Astrocyte of the spinal cord (primary cell): ENCODE results near the gene C14orf132.

Experiments
- DNase-seq: peaks from one replicate; pipeline ENCODE4 v3.0.0; 2011; ENCODE audit warnings: low read depth, low spot score
- H3K4me3 ChIP-seq: 2 replicates; pipeline ENCODE4 v1.5.1; 2011; ENCODE audit warnings: low read depth, mild to moderate bottlenecking, low read length, moderate library complexity
- in situ Hi-C: cut with HindIII; loops from 2 replicates; pipeline ENCODE4 v1.10.0; 2017; ENCODE audit warnings: low sequenced_read_pairs
- TF ChIP-seq, protein P1 (sequence below): IDR thresholded peaks from 2 replicates; pipeline ENCODE4 v1.5.1; 2012; ENCODE audit warnings: low read depth, mild to moderate bottlenecking, low read length, inconsistent platforms

The C14orf132 gene

DNA sequence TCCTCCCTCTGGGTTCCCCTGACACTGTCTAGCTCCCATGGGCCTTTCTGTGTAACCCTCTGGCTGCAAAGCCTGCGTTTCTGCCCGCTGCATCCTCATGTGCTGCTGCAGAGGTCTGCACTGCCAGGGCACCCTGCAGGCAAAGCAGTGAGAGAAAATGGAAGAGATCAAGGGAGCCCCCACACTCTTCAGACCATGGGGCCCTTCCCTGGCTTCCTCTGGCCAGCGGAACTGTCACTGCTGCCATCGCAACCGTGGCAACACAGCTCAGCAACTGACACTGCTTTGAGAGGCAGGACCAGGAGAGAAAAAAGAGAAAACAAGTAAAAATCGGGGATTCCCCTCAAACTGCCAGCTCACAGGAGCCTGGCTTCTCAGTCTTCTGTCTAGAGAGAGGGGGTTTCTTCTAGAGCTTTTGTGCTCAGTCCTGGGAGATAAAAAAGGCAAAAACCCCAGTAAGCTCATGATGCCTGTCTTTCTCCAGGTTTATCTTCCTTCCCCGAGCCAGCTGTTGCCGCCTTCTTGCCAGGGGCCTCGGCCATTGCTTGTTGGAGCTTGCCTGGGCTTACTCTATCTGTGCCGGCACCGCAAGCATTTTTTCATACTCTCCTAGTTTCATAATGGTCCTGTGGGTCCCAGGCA is 38.9 kb downstream of the C14orf132 start:
- DNase-seq: no peak
- in situ Hi-C loops: no loop called here
- TF ChIP-seq, protein P1, sequence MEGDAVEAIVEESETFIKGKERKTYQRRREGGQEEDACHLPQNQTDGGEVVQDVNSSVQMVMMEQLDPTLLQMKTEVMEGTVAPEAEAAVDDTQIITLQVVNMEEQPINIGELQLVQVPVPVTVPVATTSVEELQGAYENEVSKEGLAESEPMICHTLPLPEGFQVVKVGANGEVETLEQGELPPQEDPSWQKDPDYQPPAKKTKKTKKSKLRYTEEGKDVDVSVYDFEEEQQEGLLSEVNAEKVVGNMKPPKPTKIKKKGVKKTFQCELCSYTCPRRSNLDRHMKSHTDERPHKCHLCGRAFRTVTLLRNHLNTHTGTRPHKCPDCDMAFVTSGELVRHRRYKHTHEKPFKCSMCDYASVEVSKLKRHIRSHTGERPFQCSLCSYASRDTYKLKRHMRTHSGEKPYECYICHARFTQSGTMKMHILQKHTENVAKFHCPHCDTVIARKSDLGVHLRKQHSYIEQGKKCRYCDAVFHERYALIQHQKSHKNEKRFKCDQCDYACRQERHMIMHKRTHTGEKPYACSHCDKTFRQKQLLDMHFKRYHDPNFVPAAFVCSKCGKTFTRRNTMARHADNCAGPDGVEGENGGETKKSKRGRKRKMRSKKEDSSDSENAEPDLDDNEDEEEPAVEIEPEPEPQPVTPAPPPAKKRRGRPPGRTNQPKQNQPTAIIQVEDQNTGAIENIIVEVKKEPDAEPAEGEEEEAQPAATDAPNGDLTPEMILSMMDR: no peak

DNA sequence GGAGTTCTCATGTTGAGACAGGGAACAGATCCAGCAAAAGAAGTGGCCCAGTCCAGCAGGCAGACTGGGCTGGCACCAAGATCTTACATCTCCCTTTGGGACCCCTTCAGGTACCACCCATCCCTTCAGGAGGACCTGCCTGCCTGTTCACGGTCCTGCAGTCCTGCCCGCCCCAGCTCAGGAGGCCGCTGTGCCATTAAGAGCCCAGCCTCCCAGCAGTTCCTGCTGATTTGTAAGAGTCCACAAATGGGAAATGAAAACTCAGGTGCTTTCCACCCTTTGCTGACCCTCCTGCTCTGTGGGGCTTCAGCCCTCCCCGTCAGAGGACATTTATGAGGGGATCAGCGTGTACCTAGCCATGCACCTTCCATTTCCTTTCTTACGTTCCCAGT is 39.5 kb downstream of the C14orf132 start:
- DNase-seq: no peak
- H3K4me3 ChIP-seq: no peak overlapping the region
- TF ChIP-seq, protein P1: no peak
- in situ Hi-C loops: no loop called here

More for the DNA sequence above, 38.9 kb downstream of the C14orf132 start:
- H3K4me3 ChIP-seq: no peak overlapping the region

DNA sequence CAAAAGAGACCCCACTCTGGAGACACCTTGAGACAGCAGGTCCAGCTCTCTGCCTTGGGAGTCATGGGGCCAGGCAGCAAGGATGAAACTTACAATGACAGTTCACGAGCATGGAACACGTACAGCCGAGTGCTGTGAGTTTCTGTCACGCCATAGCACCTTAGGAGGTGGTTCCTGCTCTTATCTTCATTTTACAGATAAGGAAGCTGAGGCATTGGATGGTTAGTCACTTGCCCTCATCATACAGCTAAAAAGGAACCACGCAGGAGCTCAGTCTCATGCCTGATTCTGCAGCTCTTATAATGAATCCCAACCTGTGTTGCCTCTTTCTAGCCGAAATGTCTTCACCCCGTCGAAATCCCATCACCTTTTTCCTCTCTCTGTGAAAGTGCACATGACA is 39.9 kb downstream of the C14orf132 start:
- DNase-seq: no peak
- H3K4me3 ChIP-seq: no peak overlapping the region
- in situ Hi-C loops: no loop called here
- TF ChIP-seq, protein P1: no peak

DNA sequence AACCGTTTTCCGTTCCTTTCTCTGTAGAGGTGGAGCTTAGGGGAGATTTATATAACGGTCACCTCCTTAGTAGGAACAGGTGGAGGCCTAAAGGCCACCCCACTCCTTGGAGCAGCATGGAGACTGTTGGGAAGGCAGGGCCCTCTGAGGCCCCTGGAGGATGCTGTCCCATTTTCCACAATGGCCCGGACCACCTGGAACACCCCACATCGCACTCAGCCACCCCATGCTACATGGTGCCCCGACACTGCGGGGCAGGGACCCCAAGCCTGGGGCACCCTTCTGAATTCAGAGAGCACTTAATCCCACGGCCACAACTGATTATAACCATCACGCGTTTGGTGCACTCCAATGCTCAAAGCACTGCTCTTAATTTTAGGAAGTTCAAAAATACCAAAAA is 41.4 kb downstream of the C14orf132 start:
- no peak overlapping the region for H3K4me3 ChIP-seq
- TF ChIP-seq, protein P1: no peak
- in situ Hi-C loops: no loop called here
- no peak for DNase-seq

DNA sequence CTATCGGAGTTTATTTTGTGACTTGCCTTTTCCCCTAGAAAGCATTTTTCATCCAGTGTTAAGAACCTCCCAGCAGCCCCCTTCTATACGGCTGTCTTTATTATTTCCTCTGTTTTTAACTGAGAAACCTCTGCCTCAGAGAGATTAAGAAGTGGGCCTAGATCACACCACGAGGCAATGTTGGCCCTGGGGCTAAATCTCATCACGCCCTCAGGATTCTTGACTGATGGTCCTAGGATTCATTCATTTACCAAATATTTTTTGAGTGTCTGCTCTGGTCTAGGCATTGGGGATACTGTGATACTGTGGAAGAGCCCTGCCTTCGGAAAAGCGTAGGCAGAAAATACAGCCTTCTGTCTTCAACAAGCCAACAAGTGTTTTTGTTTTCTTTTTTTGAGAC is 42.1 kb downstream of the C14orf132 start:
- in situ Hi-C loops: no loop called here
- H3K4me3 ChIP-seq: no peak overlapping the region
- TF ChIP-seq, protein P1: no peak
- no peak for DNase-seq

DNA sequence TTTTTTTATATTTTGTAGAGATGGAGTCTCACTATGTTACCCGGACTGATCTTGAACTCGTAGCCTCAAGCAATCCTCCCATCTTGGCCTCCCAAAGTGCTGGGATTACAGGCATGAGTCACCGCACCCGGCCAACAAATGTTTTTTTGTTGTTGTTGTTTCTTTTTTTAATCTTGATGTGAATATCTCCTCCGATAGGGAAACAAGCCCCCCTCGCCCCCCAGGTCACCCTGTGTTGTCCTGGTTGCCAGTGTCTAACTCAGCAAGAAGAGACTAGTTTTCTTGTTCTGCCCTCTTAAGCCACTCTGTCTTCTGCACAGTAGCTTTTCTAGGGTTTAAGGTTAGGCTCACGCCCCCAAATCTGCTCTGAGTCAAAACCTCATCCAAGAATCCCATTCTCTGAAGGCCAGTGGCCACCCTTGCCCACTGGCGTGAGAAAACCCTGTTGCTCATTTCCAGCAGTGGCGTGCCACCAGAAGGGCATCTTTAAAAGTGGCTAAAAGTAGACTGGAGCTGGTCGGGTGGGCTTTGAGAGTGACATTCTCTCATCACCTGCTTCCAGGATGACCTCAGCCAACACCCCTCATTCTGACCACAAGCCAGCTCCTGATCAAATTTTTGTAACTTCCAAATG is 42.7 kb downstream of the C14orf132 start:
- TF ChIP-seq, protein P1: no peak
- in situ Hi-C loops: no loop called here
- DNase-seq: no peak

More for the DNA sequence above, 42.7 kb downstream of the C14orf132 start:
- H3K4me3 ChIP-seq: no peak overlapping the region
